H1 (cell line): ENCODE measurements around the gene GSG1L. TPM values are rescaled to one million over a fixed set of nuclear protein-coding genes. Genes with fewer than 3 reads are reported as not detected.

Experiments
- CTCF ChIA-PET: fragments of 300-600 bp; sonication (Branson Sonifier 250); formaldehyde crosslinking; loops from one replicate; lab custom pipeline; 2021; ENCODE audit not compliant: partially characterized antibody; lab: Charles Lee
- POLR2A ChIA-PET: fragments of 300-600 bp; sonication (Branson Sonifier 250); formaldehyde crosslinking; loops from one replicate; lab custom pipeline; 2021; ENCODE audit warnings: inconsistent platforms; ENCODE audit not compliant: partially characterized antibody; lab: Charles Lee
- DNase-seq, 2 experiments: peaks; one replicate each; pipeline versions ENCODE4 v3.0.0 to v3.0.0-alpha.2; 2010 to 2022; ENCODE audit warnings: low spot score in 2 of 2, low read depth in 1 of 2, mixed read lengths in 1 of 2
- FAIRE-seq: peaks from 2 replicates; lab custom pipeline; 2011; peaks lifted over from hg19 to GRCh38; lab: Jason Lieb, UNC
- H2AFZ ChIP-seq: 2 replicates; pipeline ENCODE4 v1.8.1; 2012; ENCODE audit warnings: low read length, inconsistent platforms
- H2AK5ac ChIP-seq: 2 replicates; pipeline ENCODE4 v1.6.1; 2013; ENCODE audit warnings: low read depth, low read length
- H2BK120ac ChIP-seq: replicated peaks from 2 replicates; pipeline ENCODE3; 2013; ENCODE audit warnings: low read depth, low read length, inconsistent platforms
- H2BK12ac ChIP-seq: 2 replicates; pipeline ENCODE4 v1.6.1; 2013; ENCODE audit warnings: low read depth, low read length
- H2BK15ac ChIP-seq: 2 replicates; pipeline ENCODE4 v1.6.1; 2013; ENCODE audit warnings: low read length
- H2BK20ac ChIP-seq: 2 replicates; pipeline ENCODE4 v1.6.1; 2013; ENCODE audit warnings: low read length
- H2BK5ac ChIP-seq: 2 replicates; pipeline ENCODE4 v1.6.1; 2013; ENCODE audit warnings: low read depth, low read length
- H3K14ac ChIP-seq: 2 replicates; pipeline ENCODE4 v1.6.1; 2013; ENCODE audit warnings: inconsistent platforms; ENCODE audit not compliant: insufficient read length
- H3K18ac ChIP-seq: 2 replicates; pipeline ENCODE4 v1.6.1; 2013; ENCODE audit warnings: low read length; ENCODE audit errors: extremely low read depth
- H3K23ac ChIP-seq: 2 replicates; pipeline ENCODE4 v1.6.1; 2013; ENCODE audit warnings: inconsistent platforms; ENCODE audit not compliant: insufficient read length
- H3K23me2 ChIP-seq: 2 replicates; pipeline ENCODE4 v1.6.1; 2013; ENCODE audit warnings: low read depth, low read length
- H3K27ac ChIP-seq: 2 replicates; pipeline ENCODE4 v1.6.1; 2011; ENCODE audit warnings: low read depth, low read length, inconsistent platforms
- H3K27me3 ChIP-seq, 4 experiments: replicated peaks in 1 of 4; 1 replicate in 1 of 4; 2 replicates in 3 of 4; pipeline versions ENCODE4 v1.6.1 to v1.8.1; 2011 to 2013; ENCODE audit warnings: low read length in 3 of 4, mild to moderate bottlenecking in 3 of 4, inconsistent platforms in 2 of 4, mixed read lengths in 2 of 4, moderate library complexity in 1 of 4; ENCODE audit not compliant: control insufficient read depth in 3 of 4, insufficient read depth in 3 of 4; ENCODE audit errors: extremely low read depth in 1 of 4
- H3K36me3 ChIP-seq, 4 experiments: 2 replicates each; pipeline versions ENCODE4 v1.6.1 to v1.8.1; 2011 to 2013; ENCODE audit warnings: mild to moderate bottlenecking in 4 of 4, low read length in 3 of 4, moderate library complexity in 2 of 4, control low read depth in 1 of 4, inconsistent platforms in 1 of 4; ENCODE audit not compliant: insufficient read depth in 4 of 4, control insufficient read depth in 2 of 4
- H3K4ac ChIP-seq: replicated peaks from 2 replicates; pipeline ENCODE3; 2013; ENCODE audit warnings: low read length, low read depth, mixed read lengths, inconsistent platforms; ENCODE audit not compliant: insufficient read length
- H3K4me1 ChIP-seq, 4 experiments: replicated peaks in 1 of 4; 1 replicate in 1 of 4; 2 replicates in 3 of 4; pipeline versions ENCODE4 v1.6.1 to v1.8.1; 2011 to 2013; ENCODE audit warnings: low read length in 3 of 4, inconsistent platforms in 2 of 4, mixed read lengths in 1 of 4; ENCODE audit not compliant: insufficient read depth in 4 of 4, control insufficient read depth in 3 of 4
- H3K4me2 ChIP-seq, 2 experiments: 2 replicates each; pipeline versions ENCODE4 v1.6.1 to v1.8.1; 2011 to 2013; ENCODE audit warnings: low read depth in 2 of 2, low read length in 2 of 2, control low read depth in 1 of 2, inconsistent platforms in 1 of 2, mild to moderate bottlenecking in 1 of 2; ENCODE audit not compliant: insufficient read depth in 1 of 2
- H3K4me3 ChIP-seq, 4 experiments: fragments of 200-600, 300-600 bp in 1 of 4; sonication (generic), shearing (Covaris generic), sonication (Bioruptor Twin) in 1 of 4; 2 replicates each; pipeline versions ENCODE4 v1.5.1 to v1.8.1; 2011 to 2016; ENCODE audit warnings: low read length in 4 of 4, low read depth in 3 of 4, control low read depth in 2 of 4, inconsistent platforms in 2 of 4, mild to moderate bottlenecking in 2 of 4, mixed read lengths in 1 of 4, moderate library complexity in 1 of 4; ENCODE audit not compliant: insufficient read depth in 2 of 4; ENCODE audit errors: extremely low read depth in 1 of 4
- H3K56ac ChIP-seq: replicated peaks from 2 replicates; pipeline ENCODE3; 2013; ENCODE audit warnings: low read depth, mild to moderate bottlenecking, mixed read lengths, low read length, inconsistent platforms; ENCODE audit not compliant: insufficient read length
- H3K79me1 ChIP-seq: 2 replicates; pipeline ENCODE4 v1.6.1; 2013; ENCODE audit warnings: low read depth, low read length, control low read depth
- H3K79me2 ChIP-seq, 2 experiments: 2 replicates each; pipeline versions ENCODE4 v1.6.1 to v1.8.1; 2012 to 2013; ENCODE audit warnings: low read length in 2 of 2, mild to moderate bottlenecking in 2 of 2, inconsistent platforms in 1 of 2; ENCODE audit not compliant: insufficient read depth in 2 of 2, control insufficient read depth in 1 of 2
- H3K9ac ChIP-seq, 4 experiments: replicated peaks in 1 of 4; 1 replicate in 1 of 4; 2 replicates in 3 of 4; pipeline versions ENCODE4 v1.6.1 to v1.8.1; 2011 to 2013; ENCODE audit warnings: low read depth in 3 of 4, low read length in 3 of 4, control low read depth in 2 of 4, mild to moderate bottlenecking in 2 of 4, moderate library complexity in 2 of 4, inconsistent platforms in 1 of 4; ENCODE audit errors: extremely low read depth in 1 of 4
- H3K9me3 ChIP-seq, 2 experiments: 2 replicates each; pipeline versions ENCODE4 v1.6.1 to v1.8.1; 2012 to 2013; ENCODE audit warnings: mild to moderate bottlenecking in 2 of 2, moderate library complexity in 2 of 2, control low read depth in 1 of 2, inconsistent platforms in 1 of 2, low read depth in 1 of 2, low read length in 1 of 2, mixed read lengths in 1 of 2; ENCODE audit not compliant: insufficient read depth in 2 of 2
- H4K20me1 ChIP-seq, 2 experiments: replicated peaks in 1 of 2; 2 replicates each; pipeline versions ENCODE3 to v1.8.1; 2011 to 2013; ENCODE audit warnings: inconsistent platforms in 2 of 2, low read length in 2 of 2, mild to moderate bottlenecking in 1 of 2; ENCODE audit not compliant: insufficient read depth in 2 of 2, control insufficient read depth in 1 of 2
- H4K5ac ChIP-seq: 2 replicates; pipeline ENCODE4 v1.6.1; 2013; ENCODE audit warnings: low read length, low read depth, mixed read lengths, inconsistent platforms; ENCODE audit not compliant: insufficient read length
- H4K8ac ChIP-seq: 2 replicates; pipeline ENCODE4 v1.8.0; 2013; ENCODE audit warnings: mild to moderate bottlenecking, moderate library complexity, low read length, inconsistent platforms; ENCODE audit not compliant: insufficient read depth; ENCODE audit errors: extremely low read depth
- H4K91ac ChIP-seq: replicated peaks from 2 replicates; pipeline ENCODE3; 2013; ENCODE audit warnings: low read length, mixed read lengths, inconsistent platforms; ENCODE audit not compliant: insufficient read length
- BACH1 ChIP-seq: IDR thresholded peaks from 2 replicates; pipeline ENCODE4 v1.6.1; 2012; ENCODE audit warnings: low read length, improper control_type of control experiment
- GABPA ChIP-seq: IDR thresholded peaks from 2 replicates; pipeline ENCODE4 v1.6.1; 2011; ENCODE audit warnings: mild to moderate bottlenecking, low read length, moderate library complexity, borderline replicate concordance; ENCODE audit not compliant: insufficient read depth
- NRF1 ChIP-seq: IDR thresholded peaks from 2 replicates; pipeline ENCODE4 v1.6.1; 2011; ENCODE audit warnings: mild to moderate bottlenecking, low read depth, low read length, improper control_type of control experiment
- RBBP5 ChIP-seq: IDR thresholded peaks from 2 replicates; pipeline ENCODE4 v1.7.1; 2012; ENCODE audit warnings: low read depth, mild to moderate bottlenecking, inconsistent platforms, low read length, moderate library complexity, borderline replicate concordance
- TBP ChIP-seq: IDR thresholded peaks from 2 replicates; pipeline ENCODE4 v1.6.1; 2011; ENCODE audit warnings: low read depth, low read length, improper control_type of control experiment
- TEAD4 ChIP-seq: IDR thresholded peaks from 2 replicates; pipeline ENCODE4 v1.6.1; 2012; ENCODE audit warnings: low read depth, low read length, inconsistent platforms, mixed read lengths
- WGBS, 2 experiments: shearing (Covaris generic) in 1 of 2; methylation state at CpG; one replicate each; pipeline versions ENCODE4 v1.1.6 to v1.1.7; 2013 to 2015; ENCODE audit warnings: low lambda C conversion rate in 2 of 2, mixed read lengths in 2 of 2, inconsistent platforms in 1 of 2, low coverage in 1 of 2, missing lambda C conversion rate in 1 of 2; ENCODE audit not compliant: insufficient replicate concordance in 2 of 2, insufficient coverage in 1 of 2, insufficient read length in 1 of 2; ENCODE audit errors: extremely low coverage in 1 of 2, missing lambda C conversion rate in 1 of 2; 5-methylcytosine and 5-hydroxymethylcytosine counted together
- polyA plus RNA-seq, 7 experiments: library from polyadenylated mRNA; depleted of rRNA in 3 of 7; stranded (reverse) in 5 of 7; unstranded in 2 of 7; fragments of >200 nt in 5 of 7; fragments of 200-250 nt in 2 of 7; gene quantifications; 1 replicate in 5 of 7; 2 replicates in 1 of 7; 4 replicates in 1 of 7; pipeline versions ENCODE4 v1.2.1 to v1.2.3, GENCODE V29; 2011 to 2013; ENCODE audit warnings: missing spikeins in 2 of 7, mixed read lengths in 2 of 7
- total RNA-seq: library from RNA; stranded (reverse); fragmentation: NEBNext Ultra II Directional; extraction: Animal tissue kit (Norgen Biotek cat#: 25700); gene quantifications from 2 replicates; pipeline ENCODE4 v1.2.1, GENCODE V29; 2021
- TF ChIP-seq, protein P1 (sequence below): IDR thresholded peaks from 2 replicates; pipeline ENCODE4 v1.6.1; 2012; ENCODE audit warnings: low read length, inconsistent platforms
- TF ChIP-seq, protein P2 (sequence below): IDR thresholded peaks from 2 replicates; pipeline ENCODE4 v1.6.1; 2012; ENCODE audit warnings: inconsistent platforms
- TF ChIP-seq, protein P3 (sequence below): IDR thresholded peaks from 2 replicates; pipeline ENCODE4 v1.6.1; 2011; ENCODE audit warnings: low read depth, mild to moderate bottlenecking, low read length; ENCODE audit not compliant: insufficient read depth

The GSG1L gene
- total and polyA plus RNA-seq, 2 of the 8 experiments (the other 6 are each of a cell fraction or from before 2014, with no cell fraction given), result 0.71 to 1.1 TPM

DNA sequence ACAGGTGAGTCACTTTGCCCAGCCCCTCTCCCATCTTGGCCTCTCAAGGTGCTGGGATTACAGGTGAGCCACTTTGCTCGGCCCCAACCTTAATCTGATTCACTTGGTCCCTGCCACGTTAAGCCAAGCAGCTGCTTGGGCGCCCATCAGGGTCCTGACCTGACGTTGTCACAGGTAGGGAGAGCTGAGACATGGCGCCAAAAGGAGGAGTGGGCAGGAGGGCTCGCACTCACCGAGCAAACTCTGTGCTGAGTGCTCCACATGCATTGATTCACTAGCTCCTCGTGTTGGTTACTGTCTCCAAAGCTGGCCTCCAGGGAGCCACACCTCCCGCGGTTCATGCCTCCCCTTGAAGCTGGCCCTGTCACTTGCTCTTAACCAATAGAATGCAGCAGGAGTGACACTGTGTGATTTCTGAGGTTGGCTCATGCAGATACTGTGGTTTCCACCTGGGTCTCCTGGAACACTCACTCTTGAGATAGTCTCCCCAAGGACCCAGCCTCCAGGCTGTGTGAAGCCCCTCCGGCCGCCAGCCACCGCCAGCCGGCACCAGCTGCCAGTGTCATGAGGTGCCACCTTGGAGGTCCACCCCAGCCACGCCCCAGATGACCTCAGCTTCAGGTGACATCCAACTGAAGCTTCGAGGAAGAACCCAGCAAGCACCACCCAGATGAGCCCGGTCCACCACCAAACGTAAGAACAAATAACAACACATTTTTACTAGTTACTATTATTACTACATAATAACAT, 223.0 kb downstream of the GSG1L start:
- CTCF ChIA-PET, result interaction anchor here (1.2 to 4.1 kb wide), 3 partner anchors 19 to 61 kb away, joined by 3 to 17 read pairs (median 4); no protein-coding TSS in a partner anchor
- no peak for TF ChIP-seq NRF1
- TF ChIP-seq TEAD4, result no peak
- TF ChIP-seq, protein P1, sequence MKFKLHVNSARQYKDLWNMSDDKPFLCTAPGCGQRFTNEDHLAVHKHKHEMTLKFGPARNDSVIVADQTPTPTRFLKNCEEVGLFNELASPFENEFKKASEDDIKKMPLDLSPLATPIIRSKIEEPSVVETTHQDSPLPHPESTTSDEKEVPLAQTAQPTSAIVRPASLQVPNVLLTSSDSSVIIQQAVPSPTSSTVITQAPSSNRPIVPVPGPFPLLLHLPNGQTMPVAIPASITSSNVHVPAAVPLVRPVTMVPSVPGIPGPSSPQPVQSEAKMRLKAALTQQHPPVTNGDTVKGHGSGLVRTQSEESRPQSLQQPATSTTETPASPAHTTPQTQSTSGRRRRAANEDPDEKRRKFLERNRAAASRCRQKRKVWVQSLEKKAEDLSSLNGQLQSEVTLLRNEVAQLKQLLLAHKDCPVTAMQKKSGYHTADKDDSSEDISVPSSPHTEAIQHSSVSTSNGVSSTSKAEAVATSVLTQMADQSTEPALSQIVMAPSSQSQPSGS, result no peak
- no peak for TF ChIP-seq TBP
- no peak for TF ChIP-seq BACH1
- no peak for TF ChIP-seq RBBP5
- TF ChIP-seq, protein P2, sequence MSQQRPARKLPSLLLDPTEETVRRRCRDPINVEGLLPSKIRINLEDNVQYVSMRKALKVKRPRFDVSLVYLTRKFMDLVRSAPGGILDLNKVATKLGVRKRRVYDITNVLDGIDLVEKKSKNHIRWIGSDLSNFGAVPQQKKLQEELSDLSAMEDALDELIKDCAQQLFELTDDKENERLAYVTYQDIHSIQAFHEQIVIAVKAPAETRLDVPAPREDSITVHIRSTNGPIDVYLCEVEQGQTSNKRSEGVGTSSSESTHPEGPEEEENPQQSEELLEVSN, result no peak
- no peak for TF ChIP-seq GABPA
- TF ChIP-seq, protein P3, sequence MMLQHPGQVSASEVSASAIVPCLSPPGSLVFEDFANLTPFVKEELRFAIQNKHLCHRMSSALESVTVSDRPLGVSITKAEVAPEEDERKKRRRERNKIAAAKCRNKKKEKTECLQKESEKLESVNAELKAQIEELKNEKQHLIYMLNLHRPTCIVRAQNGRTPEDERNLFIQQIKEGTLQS, result no peak

More for the DNA sequence above, 223.0 kb downstream of the GSG1L start:
- no peaks in the 10 kb centered on the region for H3K79me1 ChIP-seq
- no peak overlapping the region for H3K23ac ChIP-seq
- H4K5ac ChIP-seq, result no peak overlapping the region
- no peak overlapping the region for H2BK15ac ChIP-seq
- H3K9ac ChIP-seq, result no peak overlapping the region
- H2AK5ac ChIP-seq, result no peak overlapping the region
- FAIRE-seq (no peak), DNase-seq (no peak)
- no peak overlapping the region; the same call in 1 of the 2 replicates for H3K27ac ChIP-seq
- no peak overlapping the region for H2AFZ ChIP-seq
- H3K23me2 ChIP-seq, result no peaks in the 10 kb centered on the region
- no peaks in the 10 kb centered on the region for H3K27me3 ChIP-seq
- no peak overlapping the region for H3K14ac ChIP-seq
- H3K4me1 ChIP-seq, result peaks cover 0 to 3% (median 1%) of the 10 kb centered on the region in 4 experiments; a peak in 2 of 7 replicates
- H2BK5ac ChIP-seq, result no peak overlapping the region
- H3K18ac ChIP-seq, result no peak overlapping the region
- no peak overlapping the region for H2BK20ac ChIP-seq
- H4K8ac ChIP-seq, result no peak overlapping the region
- no peak overlapping the region for H2BK12ac ChIP-seq
- POLR2A ChIA-PET, result interaction anchor here (0.7 kb wide), 1 partner anchor 15 kb away, joined by 3 read pairs; no protein-coding TSS in a partner anchor
- no peak overlapping the region for H3K4me2 ChIP-seq
- H4K20me1 ChIP-seq, result no peaks in the 10 kb centered on the region
- H3K36me3 ChIP-seq, result no peaks in the 10 kb centered on the region
- no peak overlapping the region for H2BK120ac ChIP-seq
- H3K4ac ChIP-seq, result no peak overlapping the region
- 81% methylated on average over 18 of the region's 18 CpGs; no CpG with 5 or more reads in 1 of the 2 experiments for WGBS, 2 experiments
- H3K56ac ChIP-seq, result no peak overlapping the region
- no peaks in the 10 kb centered on the region for H3K79me2 ChIP-seq
- no peaks in the 10 kb centered on the region for H3K9me3 ChIP-seq
- H3K4me3 ChIP-seq, result no peak overlapping the region
- H4K91ac ChIP-seq, result no peak overlapping the region
